SU-DHL-6 (cell line): ENCODE measurements around the gene ZGRF1.

Experiments
- EZH2phosphoT487 ChIP-seq: fragments of 200-600 bp; sonication (generic), shearing (Covaris generic); conservative IDR thresholded peaks from 2 replicates; pipeline ENCODE4 v1.6.1; 2018; ENCODE audit warnings: mild to moderate bottlenecking, antibody characterized with exemption, low read length, moderate library complexity, mixed read lengths
- TF ChIP-seq, protein P1 (sequence below): fragments of 200-600 bp; sonication (generic); IDR thresholded peaks from one replicate; pipeline ENCODE4 v1.5.1; 2017; ENCODE audit warnings: antibody characterized with exemption, mild to moderate bottlenecking, low read length, moderate library complexity; ENCODE audit not compliant: insufficient read depth, poor library complexity, severe bottlenecking

DNA sequence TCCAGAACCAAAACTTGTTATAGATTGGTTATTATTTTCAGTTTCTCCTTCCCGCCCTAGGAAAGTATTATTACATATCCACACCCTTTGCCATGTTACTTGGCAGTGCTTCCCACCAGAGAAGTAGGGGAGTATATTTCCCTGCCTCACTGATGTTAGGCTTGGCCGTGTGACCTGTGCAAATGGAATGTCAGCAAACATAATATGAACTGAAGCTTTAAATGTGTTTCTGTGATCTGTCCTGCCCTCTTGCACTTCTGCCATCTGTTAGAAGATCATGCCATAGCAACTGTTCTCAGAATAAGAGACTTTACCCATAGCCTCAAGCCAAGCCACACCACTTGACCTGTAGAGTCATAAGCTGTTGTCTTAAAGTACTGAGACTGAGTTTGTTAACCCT lies 84.0 kb downstream of the ZGRF1 start:
- TF ChIP-seq, protein P1, sequence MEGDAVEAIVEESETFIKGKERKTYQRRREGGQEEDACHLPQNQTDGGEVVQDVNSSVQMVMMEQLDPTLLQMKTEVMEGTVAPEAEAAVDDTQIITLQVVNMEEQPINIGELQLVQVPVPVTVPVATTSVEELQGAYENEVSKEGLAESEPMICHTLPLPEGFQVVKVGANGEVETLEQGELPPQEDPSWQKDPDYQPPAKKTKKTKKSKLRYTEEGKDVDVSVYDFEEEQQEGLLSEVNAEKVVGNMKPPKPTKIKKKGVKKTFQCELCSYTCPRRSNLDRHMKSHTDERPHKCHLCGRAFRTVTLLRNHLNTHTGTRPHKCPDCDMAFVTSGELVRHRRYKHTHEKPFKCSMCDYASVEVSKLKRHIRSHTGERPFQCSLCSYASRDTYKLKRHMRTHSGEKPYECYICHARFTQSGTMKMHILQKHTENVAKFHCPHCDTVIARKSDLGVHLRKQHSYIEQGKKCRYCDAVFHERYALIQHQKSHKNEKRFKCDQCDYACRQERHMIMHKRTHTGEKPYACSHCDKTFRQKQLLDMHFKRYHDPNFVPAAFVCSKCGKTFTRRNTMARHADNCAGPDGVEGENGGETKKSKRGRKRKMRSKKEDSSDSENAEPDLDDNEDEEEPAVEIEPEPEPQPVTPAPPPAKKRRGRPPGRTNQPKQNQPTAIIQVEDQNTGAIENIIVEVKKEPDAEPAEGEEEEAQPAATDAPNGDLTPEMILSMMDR: no peak
- no peak for TF ChIP-seq EZH2phosphoT487
